HK-2 (cell line): ENCODE results near the gene SLC39A9.

ENCODE experiments used
- DNase-seq: peaks from one replicate; pipeline ENCODE4 v3.0.0-alpha.2; 2018; ENCODE audit not compliant: unreplicated experiment

SLC39A9 gene, protein sequence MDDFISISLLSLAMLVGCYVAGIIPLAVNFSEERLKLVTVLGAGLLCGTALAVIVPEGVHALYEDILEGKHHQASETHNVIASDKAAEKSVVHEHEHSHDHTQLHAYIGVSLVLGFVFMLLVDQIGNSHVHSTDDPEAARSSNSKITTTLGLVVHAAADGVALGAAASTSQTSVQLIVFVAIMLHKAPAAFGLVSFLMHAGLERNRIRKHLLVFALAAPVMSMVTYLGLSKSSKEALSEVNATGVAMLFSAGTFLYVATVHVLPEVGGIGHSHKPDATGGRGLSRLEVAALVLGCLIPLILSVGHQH

GRCh38 chr14:69398053-69398817 lies at the start of gene SLC39A9, which contains the start of gene ERH:
Gene SLC39A9 (plus strand): TSS chr14:69398692. CDS start chr14:69399370, 678 bp downstream.
Gene ERH (minus strand): TSS chr14:69398299. CDS start chr14:69398233, 66 bp downstream.
- DNase-seq = peak; percentile 91

DNA sequence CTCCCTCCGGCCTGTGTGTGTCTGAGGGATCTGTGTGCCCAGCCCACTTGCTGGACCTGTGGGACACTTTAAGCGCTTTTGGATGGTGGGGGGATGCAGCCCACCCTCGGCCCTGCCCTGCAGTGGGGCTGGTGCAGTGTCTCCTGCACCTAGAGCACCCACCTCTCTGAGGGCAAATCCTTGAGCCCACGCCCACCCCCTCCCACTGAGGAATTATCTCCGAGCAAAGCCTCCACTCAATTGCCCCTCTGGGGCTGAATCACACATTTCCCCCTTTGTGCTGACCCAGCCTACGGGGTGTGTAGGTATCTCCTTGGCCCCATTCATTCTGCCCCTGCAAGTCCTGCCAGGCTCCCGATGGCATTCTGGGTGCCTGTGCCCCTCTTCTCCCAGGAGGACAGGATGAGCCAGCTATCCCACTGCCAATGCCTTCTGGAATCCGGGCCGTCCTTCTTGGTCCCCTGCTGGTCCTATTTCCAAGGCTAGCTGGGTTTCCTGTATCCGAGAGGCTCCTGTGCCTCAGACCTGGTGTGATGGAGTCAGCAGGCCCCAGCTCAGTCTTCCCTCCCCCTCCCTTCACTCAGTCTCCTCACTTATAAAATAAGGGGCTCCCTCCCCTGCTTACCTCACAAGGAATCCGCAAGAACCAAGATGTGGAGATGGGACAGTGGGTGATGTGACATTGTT lies 49.3 kb upstream of the SLC39A9 start:
- DNase-seq = no peak

DNA sequence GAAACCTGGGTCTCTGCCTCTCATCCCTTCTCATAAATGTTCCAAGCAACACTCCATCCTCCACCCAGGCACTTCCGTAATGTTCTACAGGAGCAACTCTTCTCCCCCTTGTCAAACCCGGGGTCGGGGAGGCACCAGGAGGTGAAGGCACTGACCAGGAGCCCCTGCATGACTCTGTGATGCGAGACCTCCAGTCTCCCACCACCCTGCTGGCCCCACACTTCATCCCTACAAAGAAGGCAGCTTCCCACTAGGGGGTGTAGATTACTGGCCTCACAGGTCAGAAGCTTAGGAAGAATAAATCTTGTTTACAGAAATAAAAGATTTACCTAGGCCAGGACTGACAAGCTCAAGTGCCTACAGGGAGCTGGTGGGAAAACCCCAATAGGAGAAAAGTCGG lies 47.6 kb upstream of the SLC39A9 start:
- DNase-seq = no peak

GRCh38 chr14:69351385-69351784 lies 47.1 kb upstream of the SLC39A9 start:
- DNase-seq = no peak

- DNase-seq = no peak
Measured at GRCh38 chr14:69351911-69352310, 46.6 kb upstream of the SLC39A9 start.

GRCh38 chr14:69353168-69353567 lies 45.3 kb upstream of the SLC39A9 start:
- no peak for DNase-seq

GRCh38 chr14:69354383-69355153 lies 43.9 kb upstream of the SLC39A9 start:
- no peak for DNase-seq

DNA sequence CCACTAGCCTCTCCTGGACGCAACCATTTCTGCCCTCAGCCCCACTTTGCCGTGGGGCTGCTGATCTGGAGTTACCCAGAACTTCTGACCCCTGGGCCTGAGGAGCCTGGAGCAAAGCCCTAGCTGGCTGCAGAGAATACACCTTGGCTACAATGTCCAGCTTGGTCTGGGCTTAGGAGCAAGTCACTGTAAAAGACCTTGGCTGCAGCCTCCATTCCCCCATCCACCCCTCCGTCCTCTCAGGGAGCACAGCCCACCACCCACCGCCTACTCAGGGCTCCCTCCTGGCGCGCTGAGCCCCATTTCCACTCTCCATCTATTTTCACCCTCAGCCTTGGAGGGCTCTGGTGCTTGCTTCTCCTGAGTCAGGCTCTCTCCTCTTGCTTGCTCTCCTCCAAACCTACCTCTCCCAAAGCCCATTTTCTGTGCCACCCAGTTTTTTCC lies 43.3 kb upstream of the SLC39A9 start:
- no peak for DNase-seq

- DNase-seq = no peak
Measured at GRCh38 chr14:69355607-69356281, 42.7 kb upstream of the SLC39A9 start.

DNA sequence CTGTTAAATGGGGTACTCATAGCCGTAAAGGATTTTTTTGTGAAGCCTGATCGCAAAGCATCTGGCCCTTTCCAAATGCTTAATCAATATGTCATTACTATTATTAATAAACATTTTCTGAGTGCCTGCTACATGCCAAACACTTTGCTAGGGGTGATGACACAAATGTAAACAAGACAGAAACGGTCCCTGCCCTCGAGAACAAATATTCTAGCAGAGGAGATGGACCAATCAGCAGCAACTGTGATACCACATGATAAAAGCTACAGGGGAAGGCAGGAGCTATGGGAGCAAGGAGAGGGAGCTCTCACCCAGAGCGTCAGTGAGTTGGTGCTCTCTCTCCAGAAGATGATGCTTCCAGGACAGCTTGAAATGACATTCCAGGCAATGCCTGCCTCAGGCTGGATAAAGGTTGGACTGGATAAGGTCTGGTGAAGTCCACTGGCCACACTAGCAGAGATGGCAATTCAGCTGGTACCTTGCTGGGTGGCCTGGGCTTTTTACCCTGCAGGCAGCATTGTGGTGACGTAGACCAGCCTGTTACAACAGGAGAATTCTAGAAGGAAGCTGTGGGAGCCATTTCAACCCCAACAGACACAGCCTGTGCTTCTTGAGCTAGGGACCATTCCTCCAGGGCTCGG lies 41.5 kb upstream of the SLC39A9 start:
- no peak for DNase-seq

GRCh38 chr14:69357544-69358200 lies 40.8 kb upstream of the SLC39A9 start:
- DNase-seq = no peak

- peak; percentile 11 for DNase-seq
Measured at GRCh38 chr14:69358233-69358963, 40.1 kb upstream of the SLC39A9 start.

DNA sequence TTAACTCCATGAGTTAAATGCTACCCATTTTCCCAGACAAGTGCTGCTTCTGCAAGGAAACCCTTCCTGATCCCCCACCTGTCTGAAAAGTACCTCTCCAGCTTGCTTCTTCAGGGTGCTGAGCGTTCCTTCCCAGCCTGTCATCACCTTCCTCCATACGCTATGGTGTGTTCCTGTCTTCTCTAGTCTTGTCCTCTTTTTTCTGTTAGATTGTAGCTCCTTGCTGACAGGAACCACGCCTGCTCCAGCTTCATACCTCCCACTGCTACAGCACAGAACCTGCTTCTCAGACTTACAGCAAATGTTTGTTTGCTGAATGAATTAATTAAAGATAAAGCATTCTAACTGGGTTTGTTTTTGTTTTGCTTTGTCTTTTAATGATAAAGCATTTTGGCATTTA lies 39.5 kb upstream of the SLC39A9 start:
- no peak for DNase-seq

- no peak for DNase-seq
Measured at GRCh38 chr14:69360438-69361108, 37.9 kb upstream of the SLC39A9 start.

DNA sequence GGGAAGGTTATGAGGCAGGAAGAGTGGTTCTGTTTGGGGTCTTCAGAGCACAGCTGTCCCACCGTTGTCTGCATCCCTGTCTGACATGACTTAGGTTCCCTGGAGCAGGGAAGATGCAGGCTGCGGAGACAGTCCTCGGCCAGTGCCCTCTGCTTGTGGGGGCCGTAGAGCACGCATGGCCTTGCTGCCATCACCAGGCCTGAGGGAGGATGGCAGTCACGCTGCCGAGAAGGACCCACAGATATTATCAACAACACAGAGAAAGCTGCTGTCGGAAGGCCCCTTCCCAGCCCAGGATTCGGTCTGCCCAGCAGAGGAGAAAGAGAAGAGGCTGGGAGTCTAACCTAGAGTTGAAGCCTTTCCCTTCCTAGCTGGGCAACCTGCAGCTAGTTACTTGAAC lies 35.4 kb upstream of the SLC39A9 start:
- no peak for DNase-seq

DNA sequence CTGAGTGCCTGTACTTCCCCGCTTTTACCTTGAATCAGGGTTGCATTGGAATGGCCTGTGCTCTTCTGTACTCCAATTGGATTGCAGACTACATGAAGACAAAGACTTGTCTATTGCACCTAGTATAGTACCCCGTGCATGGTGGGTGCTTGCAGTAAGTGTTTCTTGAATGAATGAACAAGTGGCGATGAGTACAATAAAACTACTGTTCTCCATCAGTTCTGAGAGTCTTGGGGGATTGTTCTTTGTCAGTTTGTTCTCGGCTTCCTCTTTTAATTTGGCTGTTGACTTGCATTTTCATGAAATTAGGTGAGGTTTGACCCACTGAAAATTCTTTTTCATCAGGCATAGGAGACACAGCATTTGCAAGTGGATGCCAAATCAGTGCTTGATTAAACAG lies 34.5 kb upstream of the SLC39A9 start:
- DNase-seq = no peak

DNA sequence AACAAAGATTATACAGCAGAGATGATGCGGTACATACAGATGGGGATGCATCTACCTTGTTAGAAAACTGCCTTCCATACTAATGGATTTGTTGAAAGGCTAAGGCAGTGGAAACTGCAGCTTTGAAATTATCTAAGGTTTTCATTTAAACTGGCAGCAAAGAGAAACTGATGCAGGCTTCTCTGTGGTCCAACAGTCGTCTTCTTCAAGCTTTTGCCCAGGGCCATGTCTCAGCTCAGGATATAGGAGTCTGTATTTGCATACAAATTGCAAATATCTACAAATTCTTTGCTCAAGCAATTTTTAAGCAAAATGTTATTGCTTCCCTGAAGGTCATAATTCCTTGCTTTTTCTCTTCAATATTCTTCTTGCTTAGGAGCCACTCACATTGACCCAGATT lies 34.1 kb upstream of the SLC39A9 start:
- no peak for DNase-seq

DNA sequence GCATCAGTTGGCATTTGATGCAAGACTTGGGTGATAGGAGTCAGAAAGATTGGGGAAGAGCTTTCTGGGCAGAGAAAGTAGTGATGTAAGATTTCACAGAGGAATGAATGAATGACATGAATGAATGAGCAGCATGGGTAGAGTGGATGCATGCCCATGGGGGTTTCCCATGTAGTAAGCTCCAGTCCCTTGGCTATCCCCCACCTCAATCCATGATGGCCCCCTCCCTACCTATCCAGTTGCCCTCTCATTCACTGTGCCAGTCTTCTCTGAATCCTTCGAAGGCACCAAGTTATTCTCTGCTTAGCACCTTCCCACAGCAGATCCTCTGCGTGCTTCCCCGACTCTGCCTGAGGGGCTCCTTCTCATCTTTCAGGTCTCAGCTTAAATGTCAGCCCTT lies 32.4 kb upstream of the SLC39A9 start:
- DNase-seq = no peak

- DNase-seq = no peak
Measured at GRCh38 chr14:69366761-69367160, 31.7 kb upstream of the SLC39A9 start.
